ENCODE measurements around the gene IFITM1.
"Not testable (repeated sequence)": the region's sequence is repeated elsewhere in the genome, so short reads cannot be mapped to it uniquely, and the experiment has no call there.

IFITM1 gene

GRCh38 chr11:349270-349954 lies 35.6 kb downstream of the IFITM1 start:
- ATAC-seq, result not testable (repeated sequence)

GRCh38 chr11:350033-350722 lies 36.3 kb downstream of the IFITM1 start:
- ATAC-seq, result not testable (repeated sequence)

- ATAC-seq, result no peak
These were observed 36.9 kb downstream of the IFITM1 start for GRCh38 chr11:350723-351255.

GRCh38 chr11:351411-351810 lies 37.6 kb downstream of the IFITM1 start:
- ATAC-seq, result no peak

GRCh38 chr11:352456-353031 lies 38.7 kb downstream of the IFITM1 start:
- ATAC-seq, result no peak

- no peak for ATAC-seq
These were observed 39.5 kb downstream of the IFITM1 start for GRCh38 chr11:353179-353873.

- peak; percentile 59 to 69 for ATAC-seq
These were observed 42.0 kb downstream of the IFITM1 start for GRCh38 chr11:355581-356458.

- ATAC-seq, result no peak
These were observed 42.8 kb downstream of the IFITM1 start for GRCh38 chr11:356610-357009.

GRCh38 chr11:357582-357981 lies 43.7 kb downstream of the IFITM1 start:
- no peak for ATAC-seq

- ATAC-seq, result no peak
These were observed 44.4 kb downstream of the IFITM1 start for GRCh38 chr11:358129-358800.

- peak; percentile 62 to 68 for ATAC-seq
These were observed 45.4 kb downstream of the IFITM1 start for GRCh38 chr11:359181-359714.

GRCh38 chr11:360326-361280 lies 46.8 kb downstream of the IFITM1 start:
- no peak for ATAC-seq

- ATAC-seq, result no peak
These were observed 49.0 kb downstream of the IFITM1 start for GRCh38 chr11:362642-363442.

GRCh38 chr11:363443-363805 lies 49.6 kb downstream of the IFITM1 start:
- not testable (repeated sequence) for ATAC-seq

GRCh38 chr11:363948-364761 lies 50.3 kb downstream of the IFITM1 start:
- peak; percentile 75 to 81 for ATAC-seq
